Loucy (cell line): ENCODE data around the gene AHCYL1.

Experiments
- H2AFZ ChIP-seq: fragments of 200-600 bp; sonication (generic); 2 replicates; pipeline ENCODE4 v1.6.0; 2016; ENCODE audit warnings: antibody characterized with exemption, mild to moderate bottlenecking, low read length, moderate library complexity
- H3F3A ChIP-seq: fragments of 200-600 bp; 2 replicates; pipeline ENCODE4 v1.6.0; 2016; ENCODE audit warnings: antibody characterized with exemption, low read depth, mild to moderate bottlenecking
- H3K27me3 ChIP-seq: fragments of 200-600 bp; sonication (generic); 2 replicates; pipeline ENCODE4 v1.6.1; 2014; ENCODE audit warnings: low read length, mild to moderate bottlenecking; ENCODE audit not compliant: insufficient read depth, poor library complexity, severe bottlenecking
- H3K36me3 ChIP-seq: fragments of 200-600 bp; sonication (generic); 2 replicates; pipeline ENCODE4 v1.6.1; 2016; ENCODE audit warnings: low read length; ENCODE audit not compliant: insufficient read depth
- H3K4me1 ChIP-seq: fragments of 200-600 bp; sonication (generic); 2 replicates; pipeline ENCODE4 v1.5.1; 2014; ENCODE audit warnings: low read length, mild to moderate bottlenecking; ENCODE audit not compliant: insufficient read depth, poor library complexity, severe bottlenecking
- H3K4me2 ChIP-seq: fragments of 200-600 bp; sonication (generic); 2 replicates; pipeline ENCODE4 v1.6.0; 2014; ENCODE audit warnings: antibody characterized with exemption, low read length, low read depth, mild to moderate bottlenecking; ENCODE audit not compliant: poor library complexity, severe bottlenecking
- H3K4me3 ChIP-seq: fragments of 200-600 bp; sonication (generic); 2 replicates; pipeline ENCODE4 v1.5.1; 2014; ENCODE audit warnings: low read length, mild to moderate bottlenecking, mixed read lengths; ENCODE audit not compliant: poor library complexity, severe bottlenecking
- H3K79me2 ChIP-seq: fragments of 200-600 bp; sonication (generic); 2 replicates; pipeline ENCODE4 v1.6.1; 2014; ENCODE audit warnings: low read length; ENCODE audit not compliant: insufficient read depth
- H3K9ac ChIP-seq: fragments of 200-600 bp; sonication (generic); 2 replicates; pipeline ENCODE4 v1.6.0; 2014; ENCODE audit warnings: mild to moderate bottlenecking, low read depth, low read length, moderate library complexity; ENCODE audit not compliant: poor library complexity, severe bottlenecking
- H3K9me2 ChIP-seq: fragments of 200-600 bp; sonication (generic); replicated peaks from 2 replicates; pipeline ENCODE4 v1.6.1; 2016; ENCODE audit warnings: low read depth, low read length, mixed read lengths
- H3K9me3 ChIP-seq: fragments of 200-600 bp; sonication (generic); 2 replicates; pipeline ENCODE4 v1.6.1; 2014; ENCODE audit warnings: mild to moderate bottlenecking, antibody characterized with exemption, low read length, low read depth; ENCODE audit not compliant: insufficient read depth
- H4K20me1 ChIP-seq: fragments of 200-600 bp; sonication (generic); 2 replicates; pipeline ENCODE4 v1.6.0; 2014; ENCODE audit warnings: antibody characterized with exemption, low read length, mild to moderate bottlenecking; ENCODE audit not compliant: insufficient read depth, poor library complexity, severe bottlenecking
- EZH2phosphoT487 ChIP-seq: fragments of 200-600 bp; IDR thresholded peaks from 2 replicates; pipeline ENCODE4 v1.6.1; 2018; ENCODE audit warnings: antibody characterized with exemption, mild to moderate bottlenecking, moderate library complexity, borderline replicate concordance
- TF ChIP-seq, protein P1 (sequence below): fragments of 200-600 bp; sonication (generic); conservative IDR thresholded peaks from 2 replicates; pipeline ENCODE4 v1.5.1; 2014; ENCODE audit warnings: mild to moderate bottlenecking, antibody characterized with exemption, low read length

Gene AHCYL1

DNA sequence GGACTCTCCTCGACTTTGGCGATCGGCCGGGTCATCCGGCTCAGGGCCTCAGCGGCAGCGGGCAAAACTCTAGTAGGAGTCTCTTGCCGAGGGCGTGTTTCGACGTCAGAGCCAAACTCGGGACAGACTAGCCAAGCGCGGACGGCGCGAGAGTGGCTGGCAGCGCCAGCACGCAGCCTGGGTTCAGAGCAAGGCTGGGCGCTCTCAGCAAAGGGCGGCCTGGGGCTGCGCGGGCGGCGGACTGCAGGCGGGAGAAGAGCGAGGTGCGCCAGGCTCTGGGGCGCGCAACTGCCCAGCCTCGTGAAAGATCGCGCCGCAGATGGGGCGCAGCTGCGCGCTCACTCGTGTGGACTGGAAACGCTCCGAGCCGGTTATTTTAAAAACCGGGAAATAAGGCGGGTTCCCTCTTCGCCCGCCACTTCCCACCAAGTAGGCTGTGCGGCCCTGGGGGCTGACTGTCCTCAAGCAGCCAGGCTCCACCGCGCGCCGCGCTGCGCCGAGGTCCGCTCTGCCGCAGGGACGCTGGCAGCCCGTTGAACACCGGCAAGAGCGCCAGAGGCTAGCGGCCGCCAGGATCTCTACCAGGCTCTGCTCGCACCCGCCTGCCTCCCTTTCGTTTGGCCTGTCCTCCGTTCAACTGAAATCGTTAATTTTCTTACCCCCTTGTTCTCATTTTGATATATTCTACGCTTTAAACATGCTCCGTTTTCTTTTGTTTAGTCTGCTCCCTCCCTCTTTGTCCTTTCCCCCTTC, 83.5 kb downstream of the AHCYL1 start:
- Histone ChIP-seq H3K79me2 (no peaks in the 10 kb centered on the region), H3K4me3 (no peak overlapping the region), H3K9me2 (no peaks in the 10 kb centered on the region), H3K36me3 (no peaks in the 10 kb centered on the region), H3K27me3 (no peaks in the 10 kb centered on the region), H3K4me2 (no peak overlapping the region), H3K9me3 (no peaks in the 10 kb centered on the region), H4K20me1 (no peaks in the 10 kb centered on the region), H2AFZ (no peak overlapping the region), H3K4me1 (no peaks in the 10 kb centered on the region), H3F3A (no peaks in the 10 kb centered on the region), H3K9ac (no peak overlapping the region)
- TF ChIP-seq, protein P1, sequence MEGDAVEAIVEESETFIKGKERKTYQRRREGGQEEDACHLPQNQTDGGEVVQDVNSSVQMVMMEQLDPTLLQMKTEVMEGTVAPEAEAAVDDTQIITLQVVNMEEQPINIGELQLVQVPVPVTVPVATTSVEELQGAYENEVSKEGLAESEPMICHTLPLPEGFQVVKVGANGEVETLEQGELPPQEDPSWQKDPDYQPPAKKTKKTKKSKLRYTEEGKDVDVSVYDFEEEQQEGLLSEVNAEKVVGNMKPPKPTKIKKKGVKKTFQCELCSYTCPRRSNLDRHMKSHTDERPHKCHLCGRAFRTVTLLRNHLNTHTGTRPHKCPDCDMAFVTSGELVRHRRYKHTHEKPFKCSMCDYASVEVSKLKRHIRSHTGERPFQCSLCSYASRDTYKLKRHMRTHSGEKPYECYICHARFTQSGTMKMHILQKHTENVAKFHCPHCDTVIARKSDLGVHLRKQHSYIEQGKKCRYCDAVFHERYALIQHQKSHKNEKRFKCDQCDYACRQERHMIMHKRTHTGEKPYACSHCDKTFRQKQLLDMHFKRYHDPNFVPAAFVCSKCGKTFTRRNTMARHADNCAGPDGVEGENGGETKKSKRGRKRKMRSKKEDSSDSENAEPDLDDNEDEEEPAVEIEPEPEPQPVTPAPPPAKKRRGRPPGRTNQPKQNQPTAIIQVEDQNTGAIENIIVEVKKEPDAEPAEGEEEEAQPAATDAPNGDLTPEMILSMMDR, result no peak
- no peak for TF ChIP-seq EZH2phosphoT487

DNA sequence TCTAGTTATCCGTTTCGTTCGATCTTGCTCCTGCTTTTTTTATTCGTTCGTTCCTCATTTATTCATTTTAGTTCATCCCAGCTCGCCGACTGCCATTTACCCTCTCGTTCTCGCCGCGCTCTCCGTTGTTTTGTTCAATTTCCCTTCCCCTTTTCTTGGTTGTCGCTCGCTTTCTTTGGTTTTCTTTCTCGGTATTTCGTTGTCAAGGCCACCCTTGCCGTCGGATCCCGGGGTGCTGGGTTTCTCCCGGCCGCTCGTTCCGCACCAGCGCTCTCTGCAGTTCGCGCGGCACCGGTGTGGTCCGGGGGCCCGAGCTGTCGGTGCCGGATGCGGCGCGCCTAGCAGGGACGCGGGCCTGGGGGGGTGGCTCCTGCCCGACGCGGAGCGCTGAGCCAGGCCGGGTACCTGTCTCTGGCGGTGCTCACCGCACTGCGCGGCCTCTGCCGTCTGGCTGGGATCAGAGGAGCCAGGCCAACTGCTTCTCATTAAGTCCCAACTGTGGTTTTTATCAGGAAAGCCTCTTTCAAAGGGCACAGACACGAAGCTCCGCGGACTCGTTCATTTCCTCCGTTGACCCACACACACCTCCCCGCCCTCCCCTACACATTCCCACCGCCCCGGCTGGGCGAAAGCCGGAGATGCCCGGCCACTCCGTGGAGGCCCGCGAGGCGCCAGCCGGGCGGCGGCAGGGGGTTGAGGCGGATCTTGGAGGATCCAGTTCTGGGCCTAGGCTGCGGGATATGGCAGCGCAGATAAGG, 84.3 kb downstream of the AHCYL1 start:
- Histone ChIP-seq H3K9me2 (no peaks in the 10 kb centered on the region), H3K4me1 (no peaks in the 10 kb centered on the region), H2AFZ (no peak overlapping the region), H3K9me3 (no peaks in the 10 kb centered on the region), H3K4me3 (no peak overlapping the region), H3K79me2 (no peaks in the 10 kb centered on the region), H3K4me2 (no peak overlapping the region), H3K27me3 (no peaks in the 10 kb centered on the region), H3F3A (no peaks in the 10 kb centered on the region), H4K20me1 (no peaks in the 10 kb centered on the region), H3K9ac (no peak overlapping the region), H3K36me3 (no peaks in the 10 kb centered on the region)
- no peak for TF ChIP-seq EZH2phosphoT487
- TF ChIP-seq, protein P1, result no peak

DNA sequence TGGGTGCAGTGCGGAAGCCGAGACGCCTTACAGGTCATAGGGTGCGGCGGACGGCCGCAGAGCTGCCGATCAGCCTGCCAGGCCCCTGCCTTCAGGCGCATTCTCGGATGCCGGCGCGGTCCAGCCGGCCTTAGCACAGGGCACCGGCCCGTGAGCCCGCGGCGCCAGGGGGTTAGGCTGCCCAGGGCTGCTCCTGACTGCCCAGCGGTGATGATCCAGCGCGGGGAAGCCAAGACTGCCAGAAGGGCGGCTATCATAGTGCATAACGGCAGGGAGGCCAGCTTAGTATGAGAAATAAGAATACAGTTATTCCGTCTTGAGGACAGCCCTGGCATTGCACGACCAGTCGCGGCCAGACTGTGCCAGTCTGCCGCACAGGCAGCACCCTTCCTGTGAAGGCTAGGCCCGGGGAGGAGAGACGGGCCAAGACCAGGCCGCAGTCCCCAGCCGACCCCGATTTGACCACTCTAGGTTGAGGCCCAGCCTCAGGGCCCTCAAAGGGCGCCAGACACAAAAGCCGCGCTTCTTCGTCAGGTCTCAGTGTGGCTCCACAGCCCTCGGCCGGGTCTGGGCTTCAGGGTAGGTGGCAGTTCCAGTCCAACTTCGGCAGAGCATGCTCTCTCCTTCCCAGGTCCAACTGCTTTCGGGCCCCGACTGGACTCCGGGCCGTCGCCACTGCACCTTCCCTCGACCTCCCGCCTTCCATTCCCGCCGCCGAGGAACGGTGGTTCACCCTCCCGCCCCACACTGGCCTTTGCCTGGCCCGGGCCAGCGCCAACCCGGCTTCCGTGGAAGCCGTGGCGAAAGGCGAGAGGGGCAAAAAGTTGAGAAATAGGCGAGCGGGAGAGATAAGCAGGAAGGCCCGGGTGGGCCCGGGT, 85.1 kb downstream of the AHCYL1 start:
- Histone ChIP-seq H3K4me1 (no peaks in the 10 kb centered on the region), H4K20me1 (no peaks in the 10 kb centered on the region), H3K4me3 (no peak overlapping the region), H3K27me3 (no peaks in the 10 kb centered on the region), H3K36me3 (no peaks in the 10 kb centered on the region), H3K79me2 (no peaks in the 10 kb centered on the region), H3F3A (no peaks in the 10 kb centered on the region), H2AFZ (no peak overlapping the region), H3K9ac (no peak overlapping the region), H3K4me2 (no peak overlapping the region), H3K9me2 (no peaks in the 10 kb centered on the region), H3K9me3 (no peaks in the 10 kb centered on the region)
- TF ChIP-seq, protein P1, result no peak
- TF ChIP-seq EZH2phosphoT487, result no peak
